GM12878 (cell line): ENCODE data around the gene KCTD16. TPM values are rescaled to one million over a fixed set of nuclear protein-coding genes. Genes with fewer than 3 reads are reported as not detected.
A peak's percentile ranks its signal among the peaks of the same experiment; 100 is the strongest.

Experiments used
- ATAC-seq: fragments of 200-7000 bp; cut with Tn5 transposase; 3 replicates; pipeline ENCODE4 v1.9.1; 2020; ENCODE audit warnings: mild to moderate bottlenecking, moderate library complexity
- Bru-seq: library from RNA; stranded (reverse); fragments of 400-500 nt; gene quantifications from one replicate; lab custom pipeline; 2021; lab: Mats Ljungman, UMichigan
- BruChase-seq, 2 experiments: library from RNA; stranded (reverse); fragments of 400-500 nt; gene quantifications; one replicate each; lab custom pipeline; 2021; lab: Mats Ljungman, UMichigan
- BruUV-seq: library from RNA; stranded (reverse); fragments of 400-500 nt; replicated peaks from 2 replicates; lab custom pipeline; 2021; lab: Mats Ljungman, UMichigan
- CTCF ChIA-PET: fragments of 300-600 bp; sonication (Branson Sonifier 250); formaldehyde crosslinking; extraction: SDS; loops from one replicate; lab custom pipeline; 2021; ENCODE audit warnings: inconsistent platforms; lab: Yijun Ruan, JAX
- POLR2A ChIA-PET: fragments of 350-600 bp; formaldehyde crosslinking; extraction: SDS; loops from one replicate; lab custom pipeline; 2021; ENCODE audit warnings: inconsistent platforms; lab: Charles Lee
- RAD21 ChIA-PET: fragments of 300-600 bp; sonication (Branson Sonifier 250); formaldehyde crosslinking; loops from one replicate; lab custom pipeline; 2023; ENCODE audit warnings: antibody characterized with exemption; ENCODE audit not compliant: unreplicated experiment; lab: Charles Lee
- SMC1A ChIA-PET: fragments of 300-600 bp; sonication (Branson Sonifier 250); formaldehyde crosslinking; loops from one replicate; lab custom pipeline; 2023; ENCODE audit not compliant: unreplicated experiment, uncharacterized antibody; lab: Charles Lee
- DNase-seq: peaks from one replicate; pipeline ENCODE4 v3.0.0-alpha.2; 2011; ENCODE audit warnings: low read depth, low spot score
- FAIRE-seq: peaks from 3 replicates; lab custom pipeline; 2011; peaks lifted over from hg19 to GRCh38; lab: Jason Lieb, UNC
- H2AFZ ChIP-seq: 2 replicates; pipeline ENCODE4 v1.6.0; 2011; ENCODE audit warnings: low read depth, low read length, control low read depth; ENCODE audit not compliant: control insufficient read depth
- H3K27ac ChIP-seq: 2 replicates; pipeline ENCODE4 v1.5.1; 2011; ENCODE audit warnings: control low read depth; ENCODE audit not compliant: control insufficient read depth, insufficient read depth
- H3K27me3 ChIP-seq, 2 experiments: replicated peaks in 1 of 2; 2 replicates each; pipeline versions ENCODE4 v1.6.0 to v1.6.1; 2011; ENCODE audit warnings: low read length in 1 of 2; ENCODE audit not compliant: control insufficient read depth in 2 of 2, insufficient read depth in 2 of 2
- H3K36me3 ChIP-seq, 2 experiments: 2 replicates each; pipeline ENCODE4 v1.5.1; 2011; ENCODE audit warnings: low read length in 1 of 2; ENCODE audit not compliant: control insufficient read depth in 2 of 2, insufficient read depth in 2 of 2
- H3K4me1 ChIP-seq: 2 replicates; pipeline ENCODE4 v1.6.1; 2011; ENCODE audit warnings: mild to moderate bottlenecking, low read length, moderate library complexity, mixed read lengths; ENCODE audit not compliant: control insufficient read depth, insufficient read depth
- H3K4me2 ChIP-seq: 2 replicates; pipeline ENCODE4 v1.6.0; 2011; ENCODE audit warnings: control low read depth; ENCODE audit not compliant: control insufficient read depth, insufficient read depth
- H3K4me3 ChIP-seq: fragments of 200-600 bp; sonication (generic); 2 replicates; pipeline ENCODE4 v1.5.1; 2016
- H3K79me2 ChIP-seq: 2 replicates; pipeline ENCODE4 v1.6.0; 2011; ENCODE audit warnings: low read length; ENCODE audit not compliant: control insufficient read depth, insufficient read depth
- H3K9ac ChIP-seq: 2 replicates; pipeline ENCODE4 v1.8.0; 2011; ENCODE audit warnings: low read length, control low read depth, mixed read lengths; ENCODE audit not compliant: control insufficient read depth, insufficient read depth
- H3K9me3 ChIP-seq: replicated peaks from 3 replicates; pipeline ENCODE4 v1.5.1; 2011; ENCODE audit warnings: mild to moderate bottlenecking, low read length; ENCODE audit not compliant: control insufficient read depth, insufficient read depth
- H4K20me1 ChIP-seq: 2 replicates; pipeline ENCODE4 v1.6.0; 2011; ENCODE audit not compliant: control insufficient read depth, insufficient read depth
- CEBPB ChIP-seq, 2 experiments: fragments of 150-350 bp in 1 of 2; IDR thresholded peaks; 2 replicates each; pipeline ENCODE4 v1.6.1; 2012 to 2014; ENCODE audit warnings: low read depth in 2 of 2, low read length in 2 of 2, borderline replicate concordance in 1 of 2, inconsistent platforms in 1 of 2
- EGR1 ChIP-seq, 2 experiments: IDR thresholded peaks; 1 replicate in 1 of 2; 2 replicates in 1 of 2; pipeline ENCODE4 v1.6.1; 2011 to 2012; ENCODE audit warnings: low read depth in 2 of 2, low read length in 2 of 2, borderline replicate concordance in 1 of 2, mild to moderate bottlenecking in 1 of 2, moderate library complexity in 1 of 2
- IRF4 ChIP-seq: IDR thresholded peaks from 2 replicates; pipeline ENCODE4 v1.6.1; 2011; ENCODE audit warnings: low read depth, low read length
- KAT2A ChIP-seq: conservative IDR thresholded peaks from 2 replicates; pipeline ENCODE4 v1.6.1; 2011; ENCODE audit warnings: low read depth, low read length; ENCODE audit not compliant: control insufficient read depth
- NRF1 ChIP-seq: conservative IDR thresholded peaks from 2 replicates; pipeline ENCODE4 v1.6.1; 2011; ENCODE audit warnings: mild to moderate bottlenecking, low read depth, low read length, improper control_type of control experiment
- POU2F2 ChIP-seq: IDR thresholded peaks from 3 replicates; pipeline ENCODE4 v1.6.1; 2011; ENCODE audit warnings: low read depth, mild to moderate bottlenecking, low read length, borderline replicate concordance
- SIX5 ChIP-seq: IDR thresholded peaks from 2 replicates; pipeline ENCODE4 v1.6.1; 2011; ENCODE audit warnings: mild to moderate bottlenecking, low read depth, low read length, moderate library complexity; ENCODE audit not compliant: severe bottlenecking
- SP1 ChIP-seq: IDR thresholded peaks from one replicate; pipeline ENCODE4 v1.6.1; 2011; ENCODE audit warnings: low read depth, low read length
- TCF12 ChIP-seq: IDR thresholded peaks from 2 replicates; pipeline ENCODE4 v1.6.1; 2011; ENCODE audit warnings: low read depth, mild to moderate bottlenecking, low read length
- TCF7 ChIP-seq: IDR thresholded peaks from 2 replicates; pipeline ENCODE4 v1.6.1; 2014; ENCODE audit warnings: antibody characterized with exemption, borderline replicate concordance
- YBX1 ChIP-seq: fragments of 450-650 bp; IDR thresholded peaks from 2 replicates; pipeline ENCODE4 v1.6.1; 2016; ENCODE audit warnings: antibody characterized with exemption
- ZBTB4 ChIP-seq: fragments of 450-650 bp; formaldehyde crosslinking; IDR thresholded peaks from 2 replicates; pipeline ENCODE4 v1.4.0; 2022; ENCODE audit warnings: mild to moderate bottlenecking, moderate library complexity
- ZZZ3 ChIP-seq: IDR thresholded peaks from 2 replicates; pipeline ENCODE4 v1.6.1; 2011; ENCODE audit warnings: low read depth; ENCODE audit not compliant: control insufficient read depth, insufficient read length
- WGBS: methylation state at CpG from one replicate; pipeline ENCODE4 v1.1.6; 2016; ENCODE audit warnings: low lambda C conversion rate; ENCODE audit not compliant: insufficient replicate concordance, insufficient coverage; ENCODE audit errors: missing lambda C conversion rate; 5-methylcytosine and 5-hydroxymethylcytosine counted together
- in situ Hi-C: fragments of 300-500 bp; cut with MboI; formaldehyde crosslinking; loops from 9 replicates; pipeline ENCODE4 v1.14.3; 2018; ENCODE audit warnings: mixed read lengths
- intact Hi-C: fragments of 100-400 bp; cut with micrococcal nuclease; formaldehyde crosslinking; loops from one replicate; pipeline ENCODE4 v1.14.2; 2022; ENCODE audit not compliant: unreplicated experiment
- long read RNA-seq, 2 experiments: library from polyadenylated mRNA; unstranded; transcript quantifications; one replicate each; pipeline ENCODE4 v2.0.0, GENCODE V29; 2019 to 2020
- polyA minus RNA-seq, 3 experiments: library from RNA; depleted of rRNA, polyadenylated mRNA; stranded (reverse); fragments of >200 nt; gene quantifications; 2 replicates each; pipeline ENCODE4 v1.2.3, GENCODE V29; 2011
- polyA plus RNA-seq, 11 experiments: library from polyadenylated mRNA; depleted of rRNA in 4 of 11; unstranded in 6 of 11; stranded (reverse) in 5 of 11; fragments of >200 nt; fragmentation: Nextera tagmentation in 4 of 11; fragmentation: Illumina TruSeq in 1 of 11; extraction: Ambion mirVana in 4 of 11; extraction: Trizol in 1 of 11; gene quantifications; 1 replicate in 1 of 11; 2 replicates in 10 of 11; pipeline versions ENCODE4 v1.2.1 to v1.2.3, GENCODE V29; 2011 to 2016; ENCODE audit warnings: inconsistent platforms in 2 of 11, missing spikeins in 2 of 11, low read depth in 1 of 11
- total RNA-seq, 4 experiments: library from RNA; depleted of rRNA in 3 of 4; stranded (reverse); fragments of >200 nt in 3 of 4; fragmentation: Illumina TruSeq in 1 of 4; extraction: Trizol in 1 of 4; gene quantifications; 2 replicates each; pipeline versions ENCODE4 v1.2.1 to v1.2.3, GENCODE V29; 2013 to 2021

KCTD16 gene
- 1.1 and 1.2 TPM in 2 replicates for total RNA-seq (2013; cell fraction: nucleolus; rRNA removed)
- total RNA-seq (2014; rRNA removed) (0.06 and 0.11 TPM in 2 replicates), total RNA-seq (2014; rRNA removed; fragmentation: Illumina TruSeq; extraction: Trizol) (0.04 and 0.14 TPM in 2 replicates), total RNA-seq (2021) (0.10 and 0.19 TPM in 2 replicates), polyA plus RNA-seq (2011; rRNA removed) (0.10 and 0.19 TPM in 2 replicates), polyA plus RNA-seq (2014; fragmentation: Illumina TruSeq; extraction: Trizol) (0.03 TPM in 2 replicates), polyA plus RNA-seq (2014; fragmentation: Nextera tagmentation; extraction: Ambion mirVana) (under 1 TPM in 1 of 2 experiments, not detected in 1; 0.03 TPM), polyA plus RNA-seq (2014; rRNA removed) (0.09 TPM in 2 replicates), polyA plus RNA-seq (2016; fragmentation: Nextera tagmentation; extraction: Ambion mirVana) (not detected), polyA minus RNA-seq (2011; rRNA and poly(A)+ RNA removed) (0.26 and 0.59 TPM in 2 replicates), Bru-seq, nascent RNA (percentile 19 among the genes with signal in this experiment), BruChase-seq, experiment 1, labeled RNA remaining after a 6-hour chase (percentile 17 among the genes with signal in this experiment), BruChase-seq, experiment 2, labeled RNA remaining after a 2-hour chase (percentile 20 among the genes with signal in this experiment)
- not detected for polyA plus RNA-seq (2011; ENCODE audit: low read depth)
- polyA plus RNA-seq (2011; cell fraction: cytosol; rRNA removed): 0.07 and 0.09 TPM in 2 replicates
- polyA plus RNA-seq (2011; cell fraction: nucleus; rRNA removed): 0.06 and 0.16 TPM in 2 replicates
- polyA plus RNA-seq (2012): 0.07 TPM in 1 of 2 replicates, not detected in the other
- not detected in 2 replicates for polyA minus RNA-seq (2011; cell fraction: cytosol; rRNA and poly(A)+ RNA removed)
- polyA minus RNA-seq (2011; cell fraction: nucleus; rRNA and poly(A)+ RNA removed): 0.48 and 0.60 TPM in 2 replicates
- long read RNA-seq, experiment 1: 0 reads
- long read RNA-seq, experiment 2: 0 reads

- Histone ChIP-seq H3K79me2 (peaks cover 38% of the 10 kb centered on the region), H3K4me1 (no peaks in the 10 kb centered on the region), H3K4me2 (peak within 1 kb of the TSS; percentile 92), H3K27me3 (no peaks in the 10 kb centered on the region), H3K9me3 (no peaks in the 10 kb centered on the region), H3K9ac (peak within 1 kb of the TSS; percentile 93), H3K36me3 (peaks cover 0 to 1% of the 10 kb centered on the region in 2 experiments; a peak in 2 of 4 replicates), H3K4me3 (peak within 1 kb of the TSS; percentile 93), H4K20me1 (no peaks in the 10 kb centered on the region), H3K27ac (peak within 1 kb of the TSS; percentile 87), H2AFZ (peak within 1 kb of the TSS; percentile 99)
- intact Hi-C loops (loop anchor here (2.0 kb wide), 1 partner anchor 18 kb away; no protein-coding TSS in a partner anchor), in situ Hi-C loops (no loop called here)
- no TSS peak for BruUV-seq
- ChIA-PET SMC1A (interaction anchor here (0.6 to 5.6 kb wide), 7 partner anchors 14 to 1113 kb away, joined by 3 to 41 read pairs (median 4); no protein-coding TSS in a partner anchor), CTCF (interaction anchor here (0.8 to 3.3 kb wide), 10 partner anchors 9 to 200 kb away, joined by 3 to 36 read pairs (median 4); no protein-coding TSS in a partner anchor), POLR2A (interaction anchor here (0.7 to 1.7 kb wide), 3 partner anchors 12 to 20 kb away, joined by 3 to 6 read pairs (median 3); no protein-coding TSS in a partner anchor), RAD21 (interaction anchor here (0.7 to 3.6 kb wide), 10 partner anchors 17 to 1168 kb away, joined by 3 to 39 read pairs (median 4); no protein-coding TSS in a partner anchor)
- FAIRE-seq (peak; percentile 98), DNase-seq (peak; percentile 96), ATAC-seq (peak; percentile 99)
- WGBS: under 1% methylated on average over 39 of the region's 39 CpGs
- TF ChIP-seq YBX1: no peak
- TF ChIP-seq KAT2A: no peak
- TF ChIP-seq POU2F2: 0 out of 3 replicates have a peak, but pooled peaks have one; percentile 13
- 0 out of 2 replicates have a peak, but pooled peaks have one; percentile 15 for TF ChIP-seq IRF4
- TF ChIP-seq ZZZ3: no peak
- no peak for TF ChIP-seq SIX5
- no peak for TF ChIP-seq TCF7
- peak; percentile 83 for TF ChIP-seq NRF1
- no peak for TF ChIP-seq SP1
- no peak for TF ChIP-seq CEBPB (IDR thresholded peaks at IDR 0.05; ENCODE audit: borderline replicate concordance in 1 of 2, low read depth in 2 of 2, low read length in 2 of 2)
- peak in 1 of 2 experiments; percentile 55; a peak in 2 of 3 replicates for TF ChIP-seq EGR1 (IDR thresholded peaks at IDR 0.05; ENCODE audit: borderline replicate concordance in 1 of 2, low read depth in 2 of 2, low read length in 2 of 2)
- TF ChIP-seq ZBTB4: no peak
- TF ChIP-seq TCF12: no peak; the same call in 1 of the 2 replicates
These were observed at the start of gene KCTD16, which contains the start of gene YIPF5 for GRCh38 chr5:144170276-144171024. TSS of gene KCTD16 (plus strand) at chr5:144170873. TSS of gene YIPF5 (minus strand) at chr5:144170659. CDS start at chr5:144169955, 704 bp downstream.
